Endometrium (tissue), 2 donors: ENCODE measurements around the gene RPL26.
"Not testable (repeated sequence)": the region's sequence is repeated elsewhere in the genome, so short reads cannot be mapped to it uniquely, and the experiment has no call there.

ENCODE experiments used
- FAIRE-seq: peaks from 2 replicates; lab custom pipeline; 2012; peaks lifted over from hg19 to GRCh38; lab: Jason Lieb, UNC
- donor health status: control.
- donor health status: control.

Gene RPL26

DNA sequence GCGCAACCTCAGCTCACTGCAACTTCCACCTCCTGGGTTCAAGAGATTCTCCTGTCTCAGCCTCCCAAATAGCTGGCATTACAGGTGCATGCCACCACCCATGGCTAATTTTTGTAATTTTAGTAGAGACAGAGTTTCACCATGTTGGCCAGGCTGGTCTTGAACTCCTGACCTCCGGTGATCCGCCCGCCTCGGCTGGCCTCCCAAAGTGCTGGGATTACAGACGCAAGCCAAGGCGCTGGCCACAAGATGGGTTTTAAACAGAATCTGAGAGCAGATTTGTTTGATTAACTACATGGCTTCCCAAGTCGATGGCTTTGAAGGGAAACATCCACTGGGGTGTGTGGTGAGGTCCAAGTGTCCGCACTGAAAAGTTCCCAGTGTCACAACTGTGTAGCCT, 11.5 kb upstream of the RPL26 start:
- FAIRE-seq = not testable (repeated sequence)

DNA sequence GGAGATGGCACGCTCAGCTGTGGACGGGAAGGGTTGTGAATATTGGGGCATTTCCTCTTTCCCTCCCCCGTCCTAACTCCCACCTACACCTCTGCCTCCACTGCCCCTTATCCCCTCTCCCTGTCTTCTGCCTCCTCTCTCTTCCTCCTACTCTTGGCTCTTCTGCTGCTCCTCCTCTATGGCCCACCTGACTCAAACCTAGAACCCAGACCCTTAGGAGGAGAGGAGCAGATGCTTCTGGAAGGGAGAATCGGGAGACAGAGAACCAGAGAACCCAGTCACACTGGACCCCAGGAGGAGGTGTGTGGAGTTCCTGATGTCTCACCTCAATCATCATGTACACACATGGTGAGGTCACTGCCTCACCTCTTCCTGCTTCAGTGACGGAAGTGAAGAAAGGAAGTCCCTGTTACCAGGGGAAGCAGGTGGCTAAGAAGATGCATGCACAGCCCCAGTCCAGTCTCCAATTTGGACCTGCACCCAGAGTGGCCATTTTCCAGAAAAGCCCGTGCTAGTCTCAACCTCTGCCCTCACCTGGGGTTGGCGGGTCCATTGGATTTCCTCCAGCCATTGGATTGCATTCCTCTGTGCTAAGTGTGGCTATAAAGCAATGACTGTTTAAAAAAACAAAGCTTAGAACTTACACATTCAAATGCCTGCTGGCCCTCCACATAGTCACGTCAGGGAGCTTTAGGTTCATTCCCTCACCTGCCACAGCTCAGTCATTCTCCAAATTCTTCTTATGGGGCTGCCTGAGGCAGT, 10.7 kb upstream of the RPL26 start:
- FAIRE-seq = no peak

GRCh38 chr17:8392674-8393469, 9.9 kb upstream of the RPL26 start:
- no peak for FAIRE-seq

GRCh38 chr17:8392274-8392673, 9.3 kb upstream of the RPL26 start:
- FAIRE-seq = no peak

DNA sequence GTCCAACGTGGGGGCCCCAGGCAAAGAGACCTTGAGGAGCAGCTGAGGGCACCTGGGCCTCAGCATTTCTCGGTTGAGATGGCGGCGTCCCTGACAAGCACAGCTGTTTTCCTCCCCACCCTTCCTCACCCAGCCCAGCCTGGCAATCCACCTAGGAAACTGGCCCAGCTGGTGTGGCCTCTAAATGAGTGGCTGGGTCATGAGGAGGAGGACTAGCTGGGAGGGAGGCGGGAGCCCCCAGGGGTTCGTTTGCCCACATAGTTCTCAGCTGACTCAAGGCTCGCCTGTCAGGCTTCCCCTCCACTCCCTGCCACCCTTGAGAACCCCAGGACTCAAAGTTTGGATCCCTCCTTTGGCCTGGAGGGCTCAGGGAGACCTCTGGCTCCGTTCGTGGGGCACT, 8.7 kb upstream of the RPL26 start:
- no peak for FAIRE-seq

DNA sequence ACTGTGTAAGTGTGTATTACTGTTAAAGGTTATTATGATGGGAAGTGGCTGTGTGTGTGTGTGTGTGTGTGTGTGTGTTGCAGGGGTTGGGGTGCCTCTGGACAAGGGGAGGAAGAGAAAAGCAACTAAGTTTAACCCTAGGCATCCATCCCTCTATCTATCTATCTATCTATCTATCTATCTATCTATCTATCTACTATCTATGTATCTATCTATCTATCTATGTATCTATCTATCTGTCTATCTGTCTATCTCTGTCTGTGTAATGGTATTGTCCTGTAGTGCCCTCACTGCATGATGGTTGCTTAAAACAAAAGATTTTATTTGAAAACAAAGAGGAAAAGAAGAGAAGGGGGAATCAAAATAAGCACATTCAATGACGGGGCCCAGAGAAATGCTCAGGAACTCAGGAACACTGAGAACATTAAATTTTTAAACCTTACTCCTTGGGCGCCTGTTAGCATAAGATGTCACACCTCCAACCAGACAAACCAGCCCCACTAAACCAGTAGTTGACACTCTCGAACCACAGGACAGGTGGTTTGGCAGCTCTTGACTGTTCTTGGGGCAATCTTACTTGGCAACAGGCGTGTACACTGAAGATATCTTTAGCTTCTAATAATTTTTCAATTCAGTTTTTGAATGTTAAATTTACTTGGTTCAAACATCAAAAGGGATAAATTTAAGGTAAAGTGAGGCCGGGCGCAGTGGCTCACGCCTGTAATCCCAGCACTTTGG, 5.1 kb upstream of the RPL26 start:
- no peak for FAIRE-seq

DNA sequence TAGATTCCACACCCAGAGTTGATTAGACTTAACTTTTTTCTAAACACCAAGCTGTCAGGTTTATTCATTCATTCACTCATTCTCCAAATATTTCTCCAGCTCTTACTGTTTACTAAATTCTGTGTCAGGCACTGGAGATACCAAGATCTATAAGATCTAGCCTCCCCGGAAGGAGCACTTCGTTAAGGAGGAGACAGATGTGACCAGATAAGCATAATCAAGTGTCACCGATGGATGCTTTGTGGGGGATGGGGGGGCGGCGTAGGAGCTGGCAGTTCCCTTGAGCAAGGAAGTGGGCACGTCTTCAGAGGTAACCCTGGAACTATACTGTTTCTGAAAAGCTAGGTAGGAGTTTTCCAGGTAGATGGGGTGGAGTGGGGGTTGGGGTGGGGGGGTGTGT, 3.8 kb upstream of the RPL26 start:
- no peak for FAIRE-seq

- no peak for FAIRE-seq
Measured at GRCh38 chr17:8384801-8385378, 1.9 kb upstream of the RPL26 start.

- no peak for FAIRE-seq
Measured at GRCh38 chr17:8382880-8383142, 182 bp downstream of the RPL26 start.

GRCh38 chr17:8382052-8382879, 727 bp downstream of the RPL26 start:
- no peak for FAIRE-seq

DNA sequence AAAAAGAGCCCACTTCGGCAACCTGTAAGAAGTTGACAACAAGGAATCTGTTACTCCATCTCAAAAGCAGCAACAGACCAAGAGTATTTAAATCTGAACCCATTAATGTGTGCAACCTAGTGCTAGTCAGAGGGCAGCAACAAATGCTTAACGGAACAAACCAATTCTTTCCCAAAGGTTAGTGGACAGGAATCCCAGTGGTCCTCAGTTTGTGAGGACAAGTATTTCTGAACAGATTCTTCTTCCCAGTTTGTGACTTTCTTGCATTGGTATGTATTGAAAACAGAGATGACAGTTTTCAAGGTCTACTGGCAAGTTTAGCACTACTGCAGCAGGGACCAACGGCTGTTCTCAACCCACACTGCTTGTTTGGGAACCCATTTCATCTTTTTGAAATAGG, 2.9 kb downstream of the RPL26 start:
- no peak for FAIRE-seq

DNA sequence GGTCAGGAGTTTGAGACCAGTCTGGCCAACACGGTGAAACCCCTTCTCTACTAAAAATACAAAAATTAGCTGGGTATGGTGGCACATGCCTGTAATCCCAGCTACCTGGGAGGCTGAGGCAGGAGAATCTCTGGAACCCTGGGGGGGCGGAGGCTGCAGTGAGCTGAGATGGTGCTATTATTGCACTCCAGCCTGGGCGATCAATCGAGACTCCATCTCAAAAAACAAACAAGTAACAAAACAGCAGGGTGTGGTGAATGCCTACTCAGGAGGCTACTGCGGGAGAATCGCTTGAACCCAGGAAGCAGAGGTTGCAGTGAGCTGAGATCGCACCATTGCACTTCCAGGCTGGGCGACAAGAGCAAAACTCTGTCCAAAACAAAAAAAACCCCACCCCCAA, 4.9 kb downstream of the RPL26 start:
- not testable (repeated sequence) for FAIRE-seq

DNA sequence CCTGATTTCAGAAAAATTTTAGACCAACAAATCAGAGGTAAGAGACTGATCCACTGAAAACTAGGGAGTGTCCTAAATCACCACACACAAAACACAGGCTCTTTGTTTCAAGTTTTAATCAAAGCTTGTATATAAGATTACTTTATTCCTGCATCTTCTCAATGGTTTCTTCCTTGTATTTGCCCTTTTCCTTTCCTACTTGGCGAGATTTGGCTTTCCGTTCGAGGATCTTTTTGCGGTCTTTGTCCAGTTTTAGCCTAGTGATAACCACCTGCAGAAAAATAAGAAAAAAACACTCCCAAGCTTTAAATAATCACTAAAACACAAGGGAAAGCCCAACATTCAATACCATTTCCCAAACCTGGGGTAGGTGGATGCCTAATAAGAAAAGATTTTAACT, 5.6 kb downstream of the RPL26 start:
- FAIRE-seq = no peak

DNA sequence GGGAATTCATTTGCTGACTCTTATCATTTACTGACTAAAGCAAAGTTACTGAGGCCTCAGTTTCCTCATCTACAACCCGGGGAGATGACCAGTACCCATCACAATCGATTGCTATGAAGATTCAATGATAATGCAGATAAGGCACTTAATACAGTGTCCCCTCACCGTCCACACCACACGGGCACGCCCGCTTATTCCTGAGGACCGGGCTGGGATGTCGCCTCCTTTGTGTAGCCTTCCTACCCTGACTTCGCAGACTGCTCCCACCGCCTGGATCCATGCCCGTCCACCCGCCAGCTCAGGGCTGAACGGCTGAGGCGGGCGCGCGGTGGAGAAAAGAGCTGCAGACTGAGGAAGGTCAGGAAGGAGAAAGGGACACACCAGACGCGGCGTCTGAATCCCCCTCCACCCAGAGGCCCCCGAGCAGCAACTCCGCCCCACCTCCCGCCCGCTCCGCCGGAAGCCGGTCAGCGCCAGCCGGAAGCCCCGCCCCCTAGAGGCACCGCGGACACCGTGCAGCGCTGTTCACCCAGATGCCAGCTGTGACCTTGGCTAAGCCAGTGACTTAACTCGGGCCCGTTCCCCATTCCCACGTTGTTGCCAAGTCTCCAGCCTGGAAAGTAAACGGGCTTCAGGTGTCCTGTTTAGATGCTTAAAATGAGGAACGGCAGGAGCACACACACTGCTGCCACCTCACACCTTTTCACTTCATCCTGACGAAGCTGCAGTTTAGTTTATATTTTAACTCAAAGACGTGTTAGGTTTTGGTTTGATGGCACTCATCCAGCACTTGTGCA, 6.5 kb downstream of the RPL26 start, which contains the start of gene KRABD2:
KRABD2 (minus strand) TSS at position 434 of the 797 bp plus-strand sequence.
- no peak for FAIRE-seq

- FAIRE-seq = no peak
Measured at GRCh38 chr17:8375738-8376259, 7.2 kb downstream of the RPL26 start.

DNA sequence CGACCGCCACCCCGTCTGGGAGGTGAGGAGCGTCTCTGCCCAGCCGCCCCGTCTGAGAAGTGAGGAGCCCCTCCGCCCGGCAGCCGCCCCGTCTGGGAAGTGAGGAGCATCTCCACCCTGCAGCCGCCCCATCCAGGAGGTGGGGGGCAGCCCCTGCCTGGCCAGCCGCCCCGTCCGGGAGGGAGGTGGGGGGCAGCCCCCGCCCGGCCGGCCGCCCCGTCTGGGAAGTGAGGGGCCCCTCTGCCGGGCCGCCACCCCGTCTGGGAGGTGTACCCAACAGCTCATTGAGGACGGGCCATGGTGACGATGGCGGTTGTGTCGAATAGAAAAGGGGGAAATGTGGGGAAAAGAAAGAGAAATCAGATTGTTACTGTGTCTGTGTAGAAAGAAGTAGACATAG, 9.1 kb downstream of the RPL26 start:
- not testable (repeated sequence) for FAIRE-seq

DNA sequence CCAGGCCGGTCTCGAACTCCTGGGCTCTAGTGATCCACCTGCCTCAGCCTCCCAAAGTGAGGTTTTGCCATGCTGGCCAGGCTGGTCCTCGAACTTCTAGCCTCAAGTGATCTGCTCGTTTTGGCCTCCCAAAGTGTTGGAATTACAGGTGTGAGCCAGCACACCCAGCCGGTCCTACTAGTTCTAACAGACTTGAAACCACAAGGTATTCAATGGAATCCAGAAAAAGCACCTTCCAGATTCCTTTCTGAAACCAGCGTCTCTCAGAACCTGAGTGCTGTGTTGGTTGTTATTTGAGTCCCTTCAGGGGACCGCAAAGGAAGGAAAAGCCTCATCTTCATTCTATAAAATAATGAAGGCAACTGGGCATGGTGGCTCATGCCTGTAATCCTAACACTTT, 10.6 kb downstream of the RPL26 start:
- FAIRE-seq = no peak

DNA sequence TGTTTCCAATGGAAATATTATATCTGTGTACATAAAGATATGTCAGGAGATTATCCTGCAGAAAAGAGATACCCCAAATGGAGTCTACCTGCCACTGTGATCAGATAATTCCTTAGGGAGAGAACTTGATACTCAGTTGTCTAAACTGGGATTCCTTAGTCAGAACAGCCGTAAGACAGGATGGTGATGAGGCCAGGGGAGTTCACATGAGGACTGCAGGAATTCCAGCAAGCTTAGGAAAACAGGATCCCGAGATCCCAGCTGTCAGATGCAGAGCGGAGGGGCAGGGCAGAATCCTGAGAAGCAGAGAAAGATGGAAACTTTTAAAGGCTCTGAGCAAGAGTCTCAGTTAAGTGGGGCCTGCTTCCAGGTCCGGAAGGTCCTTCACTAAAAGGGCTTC, 11.2 kb downstream of the RPL26 start:
- no peak for FAIRE-seq

DNA sequence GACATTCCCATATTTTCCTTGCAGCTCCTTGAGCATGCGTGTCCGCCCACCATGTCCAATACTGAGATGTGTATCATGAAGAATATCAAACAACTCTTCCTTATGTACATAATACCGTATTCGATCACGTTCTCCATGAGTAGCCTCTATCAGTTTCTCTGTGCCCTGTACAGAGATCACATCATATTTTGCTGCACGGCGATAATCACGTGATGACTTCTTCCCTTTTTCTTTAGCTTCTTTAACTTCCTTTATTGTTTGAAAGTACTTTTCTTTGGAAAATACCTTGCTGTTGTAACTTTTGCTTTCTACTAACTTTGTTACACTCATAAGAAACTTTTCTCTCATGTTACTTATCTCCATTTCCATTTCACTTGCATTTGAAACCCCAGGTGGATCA, 13.0 kb downstream of the RPL26 start:
- no peak for FAIRE-seq

DNA sequence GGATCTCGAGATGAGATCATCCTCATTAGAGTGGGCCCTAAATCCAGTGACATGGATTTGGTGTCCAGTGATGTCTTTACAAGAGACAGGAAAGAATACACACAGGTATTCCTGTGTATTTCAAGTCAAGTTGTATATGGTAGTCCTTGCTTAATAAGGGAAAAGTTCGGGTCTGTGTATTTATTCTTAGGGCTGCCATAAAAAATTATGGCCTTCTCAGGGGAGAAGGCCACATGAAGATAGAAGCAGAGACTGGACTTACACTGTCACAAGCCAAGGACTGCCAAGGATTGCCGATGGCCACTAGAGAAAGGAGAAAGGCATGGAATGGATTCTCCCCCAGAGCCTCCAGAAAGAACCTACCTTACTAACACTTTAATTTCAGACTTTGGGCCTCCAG, 14.8 kb downstream of the RPL26 start:
- FAIRE-seq = no peak

- FAIRE-seq = no peak
Measured at GRCh38 chr17:8366231-8366630, 16.8 kb downstream of the RPL26 start.
